GM12878 (cell line): ENCODE data around the gene FBXO15. TPM values are rescaled to one million over a fixed set of nuclear protein-coding genes. Genes with fewer than 3 reads are reported as not detected.

Source experiments
- ATAC-seq: fragments of 200-7000 bp; cut with Tn5 transposase; 3 replicates; pipeline ENCODE4 v1.9.1; 2020; ENCODE audit warnings: mild to moderate bottlenecking, moderate library complexity
- BruUV-seq: library from RNA; stranded (reverse); fragments of 400-500 nt; replicated peaks from 2 replicates; lab custom pipeline; 2021; lab: Mats Ljungman, UMichigan
- CTCF ChIA-PET: fragments of 300-600 bp; sonication (Branson Sonifier 250); formaldehyde crosslinking; extraction: SDS; loops from one replicate; lab custom pipeline; 2021; ENCODE audit warnings: inconsistent platforms; lab: Yijun Ruan, JAX
- POLR2A ChIA-PET: fragments of 350-600 bp; formaldehyde crosslinking; extraction: SDS; loops from one replicate; lab custom pipeline; 2021; ENCODE audit warnings: inconsistent platforms; lab: Charles Lee
- RAD21 ChIA-PET: fragments of 300-600 bp; sonication (Branson Sonifier 250); formaldehyde crosslinking; loops from one replicate; lab custom pipeline; 2023; ENCODE audit warnings: antibody characterized with exemption; ENCODE audit not compliant: unreplicated experiment; lab: Charles Lee
- SMC1A ChIA-PET: fragments of 300-600 bp; sonication (Branson Sonifier 250); formaldehyde crosslinking; loops from one replicate; lab custom pipeline; 2023; ENCODE audit not compliant: unreplicated experiment, uncharacterized antibody; lab: Charles Lee
- DNase-seq: peaks from one replicate; pipeline ENCODE4 v3.0.0-alpha.2; 2011; ENCODE audit warnings: low read depth, low spot score
- FAIRE-seq: peaks from 3 replicates; lab custom pipeline; 2011; peaks lifted over from hg19 to GRCh38; lab: Jason Lieb, UNC
- H2AFZ ChIP-seq: 2 replicates; pipeline ENCODE4 v1.6.0; 2011; ENCODE audit warnings: low read depth, low read length, control low read depth; ENCODE audit not compliant: control insufficient read depth
- H3K27ac ChIP-seq: 2 replicates; pipeline ENCODE4 v1.5.1; 2011; ENCODE audit warnings: control low read depth; ENCODE audit not compliant: control insufficient read depth, insufficient read depth
- H3K27me3 ChIP-seq, 2 experiments: replicated peaks in 1 of 2; 2 replicates each; pipeline versions ENCODE4 v1.6.0 to v1.6.1; 2011; ENCODE audit warnings: low read length in 1 of 2; ENCODE audit not compliant: control insufficient read depth in 2 of 2, insufficient read depth in 2 of 2
- H3K36me3 ChIP-seq, 2 experiments: 2 replicates each; pipeline ENCODE4 v1.5.1; 2011; ENCODE audit warnings: low read length in 1 of 2; ENCODE audit not compliant: control insufficient read depth in 2 of 2, insufficient read depth in 2 of 2
- H3K4me1 ChIP-seq: 2 replicates; pipeline ENCODE4 v1.6.1; 2011; ENCODE audit warnings: mild to moderate bottlenecking, low read length, moderate library complexity, mixed read lengths; ENCODE audit not compliant: control insufficient read depth, insufficient read depth
- H3K4me2 ChIP-seq: 2 replicates; pipeline ENCODE4 v1.6.0; 2011; ENCODE audit warnings: control low read depth; ENCODE audit not compliant: control insufficient read depth, insufficient read depth
- H3K4me3 ChIP-seq: fragments of 200-600 bp; sonication (generic); 2 replicates; pipeline ENCODE4 v1.5.1; 2016
- H3K79me2 ChIP-seq: 2 replicates; pipeline ENCODE4 v1.6.0; 2011; ENCODE audit warnings: low read length; ENCODE audit not compliant: control insufficient read depth, insufficient read depth
- H3K9ac ChIP-seq: 2 replicates; pipeline ENCODE4 v1.8.0; 2011; ENCODE audit warnings: low read length, control low read depth, mixed read lengths; ENCODE audit not compliant: control insufficient read depth, insufficient read depth
- H3K9me3 ChIP-seq: replicated peaks from 3 replicates; pipeline ENCODE4 v1.5.1; 2011; ENCODE audit warnings: mild to moderate bottlenecking, low read length; ENCODE audit not compliant: control insufficient read depth, insufficient read depth
- H4K20me1 ChIP-seq: 2 replicates; pipeline ENCODE4 v1.6.0; 2011; ENCODE audit not compliant: control insufficient read depth, insufficient read depth
- CHD2 ChIP-seq: IDR thresholded peaks from 2 replicates; pipeline ENCODE4 v1.6.1; 2011; ENCODE audit warnings: low read depth, low read length, improper control_type of control experiment, borderline replicate concordance
- CHD4 ChIP-seq: fragments of 200-600 bp; sonication (generic); IDR thresholded peaks from 2 replicates; pipeline ENCODE4 v1.6.1; 2016; ENCODE audit warnings: mild to moderate bottlenecking
- FOS ChIP-seq: IDR thresholded peaks from 3 replicates; pipeline ENCODE4 v1.6.1; 2011; ENCODE audit warnings: borderline replicate concordance; ENCODE audit not compliant: insufficient read length; ENCODE audit errors: extremely low read depth
- MTA2 ChIP-seq: fragments of 450-650 bp; IDR thresholded peaks from 2 replicates; pipeline ENCODE4 v1.6.1; 2016; ENCODE audit warnings: low read depth, mild to moderate bottlenecking, moderate library complexity
- MXI1 ChIP-seq: fragments of 150-350 bp; IDR thresholded peaks from 2 replicates; pipeline ENCODE4 v1.6.1; 2011; ENCODE audit warnings: low read depth, mild to moderate bottlenecking, inconsistent platforms, low read length, improper control_type of control experiment
- MYC ChIP-seq: IDR thresholded peaks from 2 replicates; pipeline ENCODE4 v1.6.1; 2011; ENCODE audit warnings: mild to moderate bottlenecking, low read length, moderate library complexity, inconsistent platforms; ENCODE audit not compliant: insufficient read depth, insufficient replicate concordance, insufficient read length, severe bottlenecking
- RAD21 ChIP-seq: IDR thresholded peaks from 2 replicates; pipeline ENCODE4 v1.6.1; 2011; ENCODE audit warnings: mild to moderate bottlenecking, low read depth, low read length, moderate library complexity; ENCODE audit not compliant: insufficient read depth
- RB1 ChIP-seq: fragments of 450-650 bp; formaldehyde crosslinking; IDR thresholded peaks from 2 replicates; pipeline ENCODE4 v1.6.1; 2017; ENCODE audit warnings: mild to moderate bottlenecking, borderline replicate concordance
- SIX5 ChIP-seq: IDR thresholded peaks from 2 replicates; pipeline ENCODE4 v1.6.1; 2011; ENCODE audit warnings: mild to moderate bottlenecking, low read depth, low read length, moderate library complexity; ENCODE audit not compliant: severe bottlenecking
- SMAD5 ChIP-seq: IDR thresholded peaks from 2 replicates; pipeline ENCODE4 v1.6.1; 2016; ENCODE audit warnings: antibody characterized with exemption, low read depth
- TCF7 ChIP-seq: IDR thresholded peaks from 2 replicates; pipeline ENCODE4 v1.6.1; 2014; ENCODE audit warnings: antibody characterized with exemption, borderline replicate concordance
- ZNF384 ChIP-seq: IDR thresholded peaks from 2 replicates; pipeline ENCODE4 v1.6.1; 2012; ENCODE audit warnings: low read depth, mild to moderate bottlenecking, low read length, improper control_type of control experiment, borderline replicate concordance
- WGBS: methylation state at CpG from one replicate; pipeline ENCODE4 v1.1.6; 2016; ENCODE audit warnings: low lambda C conversion rate; ENCODE audit not compliant: insufficient replicate concordance, insufficient coverage; ENCODE audit errors: missing lambda C conversion rate; 5-methylcytosine and 5-hydroxymethylcytosine counted together
- in situ Hi-C: fragments of 300-500 bp; cut with MboI; formaldehyde crosslinking; loops from 9 replicates; pipeline ENCODE4 v1.14.3; 2018; ENCODE audit warnings: mixed read lengths
- intact Hi-C: fragments of 100-400 bp; cut with micrococcal nuclease; formaldehyde crosslinking; loops from one replicate; pipeline ENCODE4 v1.14.2; 2022; ENCODE audit not compliant: unreplicated experiment
- polyA plus RNA-seq, 11 experiments: library from polyadenylated mRNA; depleted of rRNA in 4 of 11; unstranded in 6 of 11; stranded (reverse) in 5 of 11; fragments of >200 nt; fragmentation: Nextera tagmentation in 4 of 11; fragmentation: Illumina TruSeq in 1 of 11; extraction: Ambion mirVana in 4 of 11; extraction: Trizol in 1 of 11; gene quantifications; 1 replicate in 1 of 11; 2 replicates in 10 of 11; pipeline versions ENCODE4 v1.2.1 to v1.2.3, GENCODE V29; 2011 to 2016; ENCODE audit warnings: inconsistent platforms in 2 of 11, missing spikeins in 2 of 11, low read depth in 1 of 11
- total RNA-seq, 4 experiments: library from RNA; depleted of rRNA in 3 of 4; stranded (reverse); fragments of >200 nt in 3 of 4; fragmentation: Illumina TruSeq in 1 of 4; extraction: Trizol in 1 of 4; gene quantifications; 2 replicates each; pipeline versions ENCODE4 v1.2.1 to v1.2.3, GENCODE V29; 2013 to 2021
- TF ChIP-seq, protein P1 (sequence below): fragments of 150-350 bp; IDR thresholded peaks from 2 replicates; pipeline ENCODE4 v1.6.1; 2014; ENCODE audit warnings: mild to moderate bottlenecking, low read depth, low read length
- TF ChIP-seq, protein P2 (sequence below): IDR thresholded peaks from 2 replicates; pipeline ENCODE4 v1.6.1; 2011; ENCODE audit warnings: mild to moderate bottlenecking, low read depth, low read length, moderate library complexity; ENCODE audit not compliant: insufficient replicate concordance

FBXO15 gene
- total and polyA plus RNA-seq, 10 of the 15 experiments (the other 5 are each of a cell fraction or from before 2014, with no cell fraction given) = 0.06 to 0.90 (median 0.22) TPM; not detected in 3

GRCh38 chr18:74108460-74108859 lies 39.2 kb downstream of the FBXO15 start:
- H4K20me1 ChIP-seq = no peaks in the 10 kb centered on the region
- WGBS = 28% methylated on average over 2 of the region's 2 CpGs
- no peak overlapping the region for H3K4me3 ChIP-seq
- no peak overlapping the region for H3K4me2 ChIP-seq
- no peaks in the 10 kb centered on the region for H3K27me3 ChIP-seq
- RAD21 ChIA-PET = no interaction called here
- SMC1A ChIA-PET = no interaction called here
- no peak overlapping the region for H3K9ac ChIP-seq
- intact Hi-C loops (no loop called here), in situ Hi-C loops (loop anchor here (25.0 kb wide), 1 partner anchor 1346 kb away; no protein-coding TSS in a partner anchor)
- DNase-seq (no peak), ATAC-seq (no peak), FAIRE-seq (no peak)
- H3K79me2 ChIP-seq = no peaks in the 10 kb centered on the region
- TF ChIP-seq FOS = no peak
- no peak for TF ChIP-seq MYC
- TF ChIP-seq RB1 = no peak
- TF ChIP-seq SIX5 = no peak
- TF ChIP-seq CHD2 = no peak
- no peak for TF ChIP-seq MTA2
- TF ChIP-seq, protein P1, sequence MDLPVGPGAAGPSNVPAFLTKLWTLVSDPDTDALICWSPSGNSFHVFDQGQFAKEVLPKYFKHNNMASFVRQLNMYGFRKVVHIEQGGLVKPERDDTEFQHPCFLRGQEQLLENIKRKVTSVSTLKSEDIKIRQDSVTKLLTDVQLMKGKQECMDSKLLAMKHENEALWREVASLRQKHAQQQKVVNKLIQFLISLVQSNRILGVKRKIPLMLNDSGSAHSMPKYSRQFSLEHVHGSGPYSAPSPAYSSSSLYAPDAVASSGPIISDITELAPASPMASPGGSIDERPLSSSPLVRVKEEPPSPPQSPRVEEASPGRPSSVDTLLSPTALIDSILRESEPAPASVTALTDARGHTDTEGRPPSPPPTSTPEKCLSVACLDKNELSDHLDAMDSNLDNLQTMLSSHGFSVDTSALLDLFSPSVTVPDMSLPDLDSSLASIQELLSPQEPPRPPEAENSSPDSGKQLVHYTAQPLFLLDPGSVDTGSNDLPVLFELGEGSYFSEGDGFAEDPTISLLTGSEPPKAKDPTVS = no peak
- TF ChIP-seq RAD21 = no peak
- TF ChIP-seq, protein P2, sequence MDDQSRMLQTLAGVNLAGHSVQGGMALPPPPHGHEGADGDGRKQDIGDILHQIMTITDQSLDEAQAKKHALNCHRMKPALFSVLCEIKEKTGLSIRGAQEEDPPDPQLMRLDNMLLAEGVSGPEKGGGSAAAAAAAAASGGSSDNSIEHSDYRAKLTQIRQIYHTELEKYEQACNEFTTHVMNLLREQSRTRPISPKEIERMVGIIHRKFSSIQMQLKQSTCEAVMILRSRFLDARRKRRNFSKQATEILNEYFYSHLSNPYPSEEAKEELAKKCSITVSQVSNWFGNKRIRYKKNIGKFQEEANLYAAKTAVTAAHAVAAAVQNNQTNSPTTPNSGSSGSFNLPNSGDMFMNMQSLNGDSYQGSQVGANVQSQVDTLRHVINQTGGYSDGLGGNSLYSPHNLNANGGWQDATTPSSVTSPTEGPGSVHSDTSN = no peak
- no peak for TF ChIP-seq CHD4
- no peak for TF ChIP-seq ZNF384
- no peak for TF ChIP-seq SMAD5
- no peak for TF ChIP-seq TCF7
- no peak for TF ChIP-seq MXI1
- H3K4me1 ChIP-seq = no peaks in the 10 kb centered on the region
- no peaks in the 10 kb centered on the region for H3K9me3 ChIP-seq
- no peaks in the 10 kb centered on the region for H3K36me3 ChIP-seq
- POLR2A ChIA-PET = no interaction called here
- H3K27ac ChIP-seq = no peak overlapping the region
- BruUV-seq = no TSS peak
- CTCF ChIA-PET = no interaction called here
- H2AFZ ChIP-seq = no peak overlapping the region
